HEK293 (cell line): Measurements from ENCODE around the gene ANXA8.

ENCODE experiments used
- CTCF ChIA-PET: fragments of 350-600 bp; formaldehyde crosslinking; extraction: SDS; loops from one replicate; lab custom pipeline; 2021; ENCODE audit warnings: antibody characterized with exemption; lab: Yijun Ruan, JAX
- POLR2A ChIA-PET: fragments of 300-600 bp; formaldehyde crosslinking; extraction: SDS; loops from one replicate; lab custom pipeline; 2020; ENCODE audit warnings: antibody characterized with exemption, inconsistent platforms; lab: Yijun Ruan, JAX
- H3K27ac ChIP-seq: fragments of 200-500 bp; sonication (Bioruptor generic); 2 replicates; pipeline ENCODE4 v1.5.1; 2014; ENCODE audit warnings: low read depth, low read length, control low read depth, inconsistent platforms; ENCODE audit errors: extremely low read depth
- H3K36me3 ChIP-seq, 2 experiments: fragments of 200-500 bp in 1 of 2; sonication (Bioruptor generic) in 1 of 2; 1 replicate in 1 of 2; 2 replicates in 1 of 2; pipeline ENCODE4 v1.5.1; 2014 to 2017; ENCODE audit warnings: inconsistent platforms in 2 of 2, low read length in 2 of 2; ENCODE audit not compliant: control insufficient read depth in 2 of 2, insufficient read depth in 1 of 2
- H3K4me1 ChIP-seq: fragments of 200-500 bp; sonication (Bioruptor generic); 2 replicates; pipeline ENCODE4 v1.5.1; 2014; ENCODE audit warnings: mild to moderate bottlenecking, low read length, inconsistent platforms; ENCODE audit not compliant: control insufficient read depth, insufficient read depth
- H3K4me3 ChIP-seq: 2 replicates; pipeline ENCODE4 v1.5.1; 2011; ENCODE audit warnings: low read depth, mild to moderate bottlenecking, control low read depth, low read length, moderate library complexity
- H3K9me3 ChIP-seq: fragments of 200-500 bp; sonication (Bioruptor generic); 2 replicates; pipeline ENCODE4 v1.5.1; 2014; ENCODE audit warnings: low read depth, low read length, inconsistent platforms; ENCODE audit not compliant: control insufficient read depth, insufficient read depth
- KLF9 ChIP-seq: fragments of 450-650 bp; formaldehyde crosslinking; IDR thresholded peaks from 2 replicates; pipeline ENCODE4 v1.5.1; 2016; ENCODE audit warnings: missing biosample characterization, missing genetic modification characterization, low read depth
- MYNN ChIP-seq: fragments of 450-650 bp; formaldehyde crosslinking; IDR thresholded peaks from 2 replicates; pipeline ENCODE4 v1.5.1; 2016; ENCODE audit warnings: missing biosample characterization, missing genetic modification characterization, borderline replicate concordance
- OSR2 ChIP-seq: fragments of 450-650 bp; formaldehyde crosslinking; IDR thresholded peaks from 2 replicates; pipeline ENCODE4 v1.5.1; 2016; ENCODE audit warnings: missing biosample characterization, missing genetic modification characterization
- PRDM1 ChIP-seq: fragments of 450-650 bp; formaldehyde crosslinking; IDR thresholded peaks from 2 replicates; pipeline ENCODE4; 2016; ENCODE audit warnings: missing biosample characterization, missing genetic modification characterization
- RBAK ChIP-seq: fragments of 450-650 bp; formaldehyde crosslinking; IDR thresholded peaks from 2 replicates; pipeline ENCODE4 v1.5.1; 2016; ENCODE audit warnings: missing biosample characterization, missing genetic modification characterization
- SCRT1 ChIP-seq: fragments of 450-650 bp; formaldehyde crosslinking; IDR thresholded peaks from 2 replicates; pipeline ENCODE4 v1.5.1; 2016; ENCODE audit warnings: missing biosample characterization, missing genetic modification characterization, borderline replicate concordance
- SP7 ChIP-seq: fragments of 450-650 bp; formaldehyde crosslinking; IDR thresholded peaks from 2 replicates; pipeline ENCODE4 v1.5.1; 2016; ENCODE audit warnings: missing biosample characterization, missing genetic modification characterization
- TRIM28 ChIP-seq: IDR thresholded peaks from 2 replicates; pipeline ENCODE4 v1.6.1; 2011; ENCODE audit warnings: low read length, control low read depth, borderline replicate concordance
- ZNF157 ChIP-seq: fragments of 450-650 bp; formaldehyde crosslinking; IDR thresholded peaks from 2 replicates; pipeline ENCODE4 v1.5.1; 2016; ENCODE audit warnings: missing biosample characterization, missing genetic modification characterization
- ZNF274 ChIP-seq, 2 experiments: fragments of 200-500 bp in 1 of 2; fragments of 450-650 bp in 1 of 2; sonication (Bioruptor generic) in 1 of 2; formaldehyde crosslinking in 1 of 2; IDR thresholded peaks; 2 replicates each; pipeline versions ENCODE4 v1.5.1 to v1.6.1; 2014 to 2016; ENCODE audit warnings: borderline replicate concordance in 1 of 2, inconsistent platforms in 1 of 2, low read length in 1 of 2, missing biosample characterization in 1 of 2, missing genetic modification characterization in 1 of 2
- ZNF311 ChIP-seq: fragments of 450-650 bp; formaldehyde crosslinking; IDR thresholded peaks from 2 replicates; pipeline ENCODE4 v1.5.1; 2017; ENCODE audit warnings: missing biosample characterization, missing genetic modification characterization, borderline replicate concordance
- ZNF366 ChIP-seq: fragments of 450-650 bp; formaldehyde crosslinking; conservative IDR thresholded peaks from 2 replicates; pipeline ENCODE4 v1.5.1; 2016; ENCODE audit warnings: missing biosample characterization, missing genetic modification characterization
- ZNF549 ChIP-seq: fragments of 450-650 bp; IDR thresholded peaks from 2 replicates; pipeline ENCODE4 v1.5.1; 2018; ENCODE audit warnings: missing biosample characterization, missing genetic modification characterization, mild to moderate bottlenecking, inconsistent platforms, moderate library complexity
- ZNF555 ChIP-seq: fragments of 450-650 bp; formaldehyde crosslinking; conservative IDR thresholded peaks from 2 replicates; pipeline ENCODE4 v1.5.1; 2017; ENCODE audit warnings: missing biosample characterization, mild to moderate bottlenecking, missing genetic modification characterization, inconsistent platforms
- ZNF560 ChIP-seq: fragments of 450-650 bp; formaldehyde crosslinking; IDR thresholded peaks from 2 replicates; pipeline ENCODE4 v1.5.1; 2017; ENCODE audit warnings: missing biosample characterization, missing genetic modification characterization, borderline replicate concordance
- ZNF654 ChIP-seq: fragments of 450-650 bp; formaldehyde crosslinking; IDR thresholded peaks from 2 replicates; pipeline ENCODE4 v1.5.1; 2016; ENCODE audit warnings: low read depth, missing biosample characterization, missing genetic modification characterization
- TF ChIP-seq, protein P1 (sequence below): fragments of 450-650 bp; formaldehyde crosslinking; IDR thresholded peaks from 2 replicates; pipeline ENCODE4 v1.5.1; 2016; ENCODE audit warnings: missing biosample characterization, missing genetic modification characterization, borderline replicate concordance

ANXA8 gene

DNA sequence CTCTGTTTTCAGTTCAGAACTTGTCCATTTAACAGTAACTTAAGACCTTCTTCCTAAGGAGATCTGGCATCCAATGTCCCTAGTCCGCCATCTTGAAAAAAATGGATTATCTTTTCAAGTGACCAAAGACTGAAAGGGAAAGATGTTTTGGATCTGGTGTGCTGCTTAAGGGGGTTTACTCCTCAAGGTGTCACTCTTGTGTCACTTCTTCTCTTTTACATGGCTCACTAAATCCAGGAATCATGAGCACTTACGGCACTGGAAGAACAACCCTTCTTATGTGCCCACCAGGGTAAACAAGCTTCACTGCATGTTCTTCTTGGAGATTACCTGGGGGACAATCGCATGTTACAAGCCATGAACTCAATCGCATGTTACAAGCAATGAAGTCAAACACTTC is 43.7 kb downstream of the ANXA8 start (continued):
- TF ChIP-seq, protein P1, sequence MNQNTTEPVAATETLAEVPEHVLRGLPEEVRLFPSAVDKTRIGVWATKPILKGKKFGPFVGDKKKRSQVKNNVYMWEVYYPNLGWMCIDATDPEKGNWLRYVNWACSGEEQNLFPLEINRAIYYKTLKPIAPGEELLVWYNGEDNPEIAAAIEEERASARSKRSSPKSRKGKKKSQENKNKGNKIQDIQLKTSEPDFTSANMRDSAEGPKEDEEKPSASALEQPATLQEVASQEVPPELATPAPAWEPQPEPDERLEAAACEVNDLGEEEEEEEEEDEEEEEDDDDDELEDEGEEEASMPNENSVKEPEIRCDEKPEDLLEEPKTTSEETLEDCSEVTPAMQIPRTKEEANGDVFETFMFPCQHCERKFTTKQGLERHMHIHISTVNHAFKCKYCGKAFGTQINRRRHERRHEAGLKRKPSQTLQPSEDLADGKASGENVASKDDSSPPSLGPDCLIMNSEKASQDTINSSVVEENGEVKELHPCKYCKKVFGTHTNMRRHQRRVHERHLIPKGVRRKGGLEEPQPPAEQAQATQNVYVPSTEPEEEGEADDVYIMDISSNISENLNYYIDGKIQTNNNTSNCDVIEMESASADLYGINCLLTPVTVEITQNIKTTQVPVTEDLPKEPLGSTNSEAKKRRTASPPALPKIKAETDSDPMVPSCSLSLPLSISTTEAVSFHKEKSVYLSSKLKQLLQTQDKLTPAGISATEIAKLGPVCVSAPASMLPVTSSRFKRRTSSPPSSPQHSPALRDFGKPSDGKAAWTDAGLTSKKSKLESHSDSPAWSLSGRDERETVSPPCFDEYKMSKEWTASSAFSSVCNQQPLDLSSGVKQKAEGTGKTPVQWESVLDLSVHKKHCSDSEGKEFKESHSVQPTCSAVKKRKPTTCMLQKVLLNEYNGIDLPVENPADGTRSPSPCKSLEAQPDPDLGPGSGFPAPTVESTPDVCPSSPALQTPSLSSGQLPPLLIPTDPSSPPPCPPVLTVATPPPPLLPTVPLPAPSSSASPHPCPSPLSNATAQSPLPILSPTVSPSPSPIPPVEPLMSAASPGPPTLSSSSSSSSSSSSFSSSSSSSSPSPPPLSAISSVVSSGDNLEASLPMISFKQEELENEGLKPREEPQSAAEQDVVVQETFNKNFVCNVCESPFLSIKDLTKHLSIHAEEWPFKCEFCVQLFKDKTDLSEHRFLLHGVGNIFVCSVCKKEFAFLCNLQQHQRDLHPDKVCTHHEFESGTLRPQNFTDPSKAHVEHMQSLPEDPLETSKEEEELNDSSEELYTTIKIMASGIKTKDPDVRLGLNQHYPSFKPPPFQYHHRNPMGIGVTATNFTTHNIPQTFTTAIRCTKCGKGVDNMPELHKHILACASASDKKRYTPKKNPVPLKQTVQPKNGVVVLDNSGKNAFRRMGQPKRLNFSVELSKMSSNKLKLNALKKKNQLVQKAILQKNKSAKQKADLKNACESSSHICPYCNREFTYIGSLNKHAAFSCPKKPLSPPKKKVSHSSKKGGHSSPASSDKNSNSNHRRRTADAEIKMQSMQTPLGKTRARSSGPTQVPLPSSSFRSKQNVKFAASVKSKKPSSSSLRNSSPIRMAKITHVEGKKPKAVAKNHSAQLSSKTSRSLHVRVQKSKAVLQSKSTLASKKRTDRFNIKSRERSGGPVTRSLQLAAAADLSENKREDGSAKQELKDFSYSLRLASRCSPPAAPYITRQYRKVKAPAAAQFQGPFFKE (tag by site-specific recombination) = no peak
- no peak for TF ChIP-seq ZNF311 (tag by site-specific recombination)
- TF ChIP-seq, all 188 proteins: peak for 0

DNA sequence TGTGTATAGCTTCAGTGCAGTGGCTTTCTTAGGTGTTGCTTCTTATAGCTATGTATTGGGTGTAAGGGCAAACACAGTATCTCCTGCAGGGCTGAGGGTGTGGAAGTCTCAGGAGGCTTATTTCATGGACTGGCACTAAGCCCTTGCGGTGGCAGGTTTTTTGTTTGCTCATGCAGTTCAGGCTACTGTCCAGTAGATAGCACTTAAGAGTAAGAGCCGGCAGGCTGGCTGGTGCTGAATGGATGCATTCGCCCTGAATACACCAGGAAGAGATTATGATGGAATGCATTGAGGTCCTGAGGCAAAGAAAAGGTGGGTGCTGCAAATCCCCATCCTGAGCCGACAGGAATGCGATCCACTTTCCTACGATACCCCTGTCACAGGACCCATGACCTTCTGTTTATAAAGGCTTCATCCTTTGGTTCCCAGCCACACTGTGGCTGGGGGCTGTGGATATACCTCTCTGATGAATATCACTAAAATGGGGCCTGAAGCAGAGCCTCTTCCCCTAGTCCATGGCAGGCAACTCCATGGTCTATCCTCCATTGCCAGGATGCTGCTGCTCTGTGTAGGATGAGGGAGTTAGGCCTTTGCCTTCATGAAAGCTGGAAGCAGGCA is 44.9 kb downstream of the ANXA8 start:
- POLR2A ChIA-PET = no interaction called here
- Histone ChIP-seq H3K4me3 (no peak overlapping the region), H3K4me1 (no peaks in the 10 kb centered on the region), H3K36me3 (no peaks in the 10 kb centered on the region), H3K9me3 (no peaks in the 10 kb centered on the region), H3K27ac (no peak overlapping the region)
- CTCF ChIA-PET = interaction anchor here (0.6 to 2.9 kb wide), 10 partner anchors 9 to 156 kb away, joined by 3 to 12 read pairs (median 4); no protein-coding TSS in a partner anchor
- TF ChIP-seq TRIM28 (no peak), MYNN (tag by site-specific recombination) (no peak), OSR2 (tag by site-specific recombination) (peak; percentile 51; the same call in 1 of the 2 replicates), ZNF654 (tag by site-specific recombination) (0 out of 2 replicates have a peak, but pooled peaks have one; percentile 6), ZNF549 (tag by site-specific recombination) (peak; percentile 79), ZNF274 (IDR thresholded peaks at IDR 0.05; ENCODE audit: low read length) (no peak), ZNF274 (tag by site-specific recombination; IDR thresholded peaks at IDR 0.05; ENCODE audit: borderline replicate concordance) (no peak), SCRT1 (tag by site-specific recombination) (no peak), RBAK (tag by site-specific recombination) (no peak)

DNA sequence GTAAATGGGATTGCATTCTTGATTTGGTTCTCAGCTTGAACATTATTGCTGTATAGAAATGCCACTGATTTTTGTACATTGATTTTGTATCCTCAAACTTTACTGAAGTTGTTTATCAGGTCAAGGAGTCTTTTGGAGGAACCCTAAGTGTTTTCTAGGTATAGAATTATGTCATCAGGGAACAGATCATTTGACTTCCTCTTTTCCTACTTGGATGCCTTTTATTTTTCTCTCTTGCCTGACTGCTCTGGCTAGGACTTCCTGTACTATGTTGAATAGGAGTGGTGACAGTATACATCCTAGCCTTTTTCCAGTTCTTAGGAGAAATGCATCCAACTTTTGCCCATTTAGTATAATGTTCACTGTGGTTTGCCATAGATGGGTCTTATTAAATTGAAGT is 48.8 kb downstream of the ANXA8 start:
- Histone ChIP-seq H3K27ac (no peak overlapping the region), H3K36me3 (no peaks in the 10 kb centered on the region), H3K4me3 (no peak overlapping the region), H3K9me3 (no peaks in the 10 kb centered on the region), H3K4me1 (no peaks in the 10 kb centered on the region)
- TF ChIP-seq ZNF157 = no peak
- no peak for TF ChIP-seq PRDM1 (tag by site-specific recombination)
- no peak for TF ChIP-seq KLF9 (tag by site-specific recombination)
- TF ChIP-seq ZNF366 (tag by site-specific recombination) = no peak
- TF ChIP-seq ZNF560 (tag by site-specific recombination) = no peak
- TF ChIP-seq ZNF555 (tag by site-specific recombination) = no peak
- TF ChIP-seq SP7 = no peak
- POLR2A ChIA-PET = no interaction called here
- CTCF ChIA-PET = no interaction called here
